Measurements from ENCODE around the gene MINDY3. TPM values are rescaled to one million over a fixed set of nuclear protein-coding genes. Genes with fewer than 3 reads are reported as not detected.

MINDY3 gene
- total RNA-seq, 2 donors from 2014 or later = 29.6 to 32.2 TPM

- no peak for TF ChIP-seq CTCF (IDR thresholded peaks at IDR 0.05)
- ATAC-seq (ENCODE audit: insufficient number of reproducible peaks, low FRiP score, low read depth) (no peak), DNase-seq (ENCODE audit: low spot score) (no peak)
- H3K27ac ChIP-seq = no peak overlapping the region
- H3K9me3 ChIP-seq = no peaks in the 10 kb centered on the region
- H3K4me3 ChIP-seq = no peak overlapping the region
- no peaks in the 10 kb centered on the region for H3K27me3 ChIP-seq (replicated peaks; ENCODE audit: insufficient read depth)
- no peaks in the 10 kb centered on the region for H3K36me3 ChIP-seq
- peaks cover 10 to 11% of the 10 kb centered on the region in 2 donors for H3K4me1 ChIP-seq (ENCODE audit: control insufficient read depth in 1 of 2, low read depth in 2 of 2)
Observed at GRCh38 chr10:15863733-15864132, 3.4 kb upstream of the MINDY3 start.

GRCh38 chr10:15863323-15863722 lies 3.0 kb upstream of the MINDY3 start:
- no peak overlapping the region for H3K27ac ChIP-seq
- no peaks in the 10 kb centered on the region for H3K9me3 ChIP-seq
- TF ChIP-seq CTCF (IDR thresholded peaks at IDR 0.05) = no peak
- no peak for DNase-seq (ENCODE audit: low spot score)
- no peaks in the 10 kb centered on the region for H3K36me3 ChIP-seq
- H3K4me1 ChIP-seq (ENCODE audit: control insufficient read depth in 1 of 2, low read depth in 2 of 2) = peaks cover 14 to 15% of the 10 kb centered on the region in 2 donors
- no peaks in the 10 kb centered on the region for H3K27me3 ChIP-seq (replicated peaks; ENCODE audit: insufficient read depth)
- H3K4me3 ChIP-seq = no peak overlapping the region
- ATAC-seq (ENCODE audit: insufficient number of reproducible peaks, low FRiP score, low read depth) = no peak

- DNase-seq (ENCODE audit: low spot score) (no peak), ATAC-seq (ENCODE audit: insufficient number of reproducible peaks, low FRiP score, low read depth) (no peak)
Observed at GRCh38 chr10:15860692-15861201, 440 bp upstream of the MINDY3 start.

GRCh38 chr10:15859509-15859905 lies 800 bp downstream of the MINDY3 start:
- H3K27ac ChIP-seq = peak overlapping the region; percentile 75 to 77
- peaks cover 26 to 36% of the 10 kb centered on the region in 2 donors for H3K4me1 ChIP-seq (ENCODE audit: control insufficient read depth in 1 of 2, low read depth in 2 of 2)
- DNase-seq (ENCODE audit: low spot score) (no peak), ATAC-seq (ENCODE audit: insufficient number of reproducible peaks, low FRiP score, low read depth) (no peak)
- no peaks in the 10 kb centered on the region for H3K9me3 ChIP-seq
- H3K36me3 ChIP-seq = no peaks in the 10 kb centered on the region
- no peak for TF ChIP-seq CTCF (IDR thresholded peaks at IDR 0.05)
- peak overlapping the region; percentile 86 for H3K4me3 ChIP-seq
- H3K27me3 ChIP-seq (replicated peaks; ENCODE audit: insufficient read depth) = no peaks in the 10 kb centered on the region

More at GRCh38 chr10:15860692-15861201, 440 bp upstream of the MINDY3 start:
- no peak for TF ChIP-seq CTCF (IDR thresholded peaks at IDR 0.05)
- H3K36me3 ChIP-seq = no peaks in the 10 kb centered on the region
- H3K4me3 ChIP-seq = peak overlapping the region; percentile 86
- peaks cover 26 to 36% of the 10 kb centered on the region in 2 donors for H3K4me1 ChIP-seq (ENCODE audit: control insufficient read depth in 1 of 2, low read depth in 2 of 2)
- no peaks in the 10 kb centered on the region for H3K27me3 ChIP-seq (replicated peaks; ENCODE audit: insufficient read depth)
- no peaks in the 10 kb centered on the region for H3K9me3 ChIP-seq
- peak overlapping the region; percentile 75 to 77 for H3K27ac ChIP-seq

- no peak for TF ChIP-seq CTCF (IDR thresholded peaks at IDR 0.05)
- DNase-seq (ENCODE audit: low spot score) (no peak), ATAC-seq (ENCODE audit: insufficient number of reproducible peaks, low FRiP score, low read depth) (no peak)
- H3K4me1 ChIP-seq (ENCODE audit: control insufficient read depth in 1 of 2, low read depth in 2 of 2) = peaks cover 26 to 36% of the 10 kb centered on the region in 2 donors
- H3K27me3 ChIP-seq (replicated peaks; ENCODE audit: insufficient read depth) = no peaks in the 10 kb centered on the region
- no peaks in the 10 kb centered on the region for H3K9me3 ChIP-seq
- H3K27ac ChIP-seq = no peak overlapping the region
- peak overlapping the region; percentile 86 for H3K4me3 ChIP-seq
- no peaks in the 10 kb centered on the region for H3K36me3 ChIP-seq
Observed at GRCh38 chr10:15858861-15859281, 1.4 kb downstream of the MINDY3 start.

All from thoracic aorta (tissue), 2 donors.